Stomach (tissue), 9 donors: ENCODE data around the gene UGT1A8. TPM values are rescaled to one million over a fixed set of nuclear protein-coding genes. Genes with fewer than 3 reads are reported as not detected.
"Not testable (repeated sequence)": the region's sequence is repeated elsewhere in the genome, so short reads cannot be mapped to it uniquely, and the experiment has no call there.

Experiments
- DNase-seq, 2 donors: peaks; one replicate each; pipeline versions ENCODE4 v3.0.0 to v3.0.0-alpha.2; 2013 to 2019
- H3K27ac ChIP-seq, 5 donors: fragments of 200-600 bp in 4 of 5; sonication (generic) in 4 of 5; one replicate each; pipeline ENCODE4 v1.5.1; 2013 to 2019; ENCODE audit warnings: mild to moderate bottlenecking in 1 of 5, moderate library complexity in 1 of 5
- H3K27me3 ChIP-seq, 3 donors: fragments of 200-600 bp; sonication (generic); one replicate each; pipeline ENCODE4 v1.5.1; 2017 to 2019; ENCODE audit warnings: mixed run types in 1 of 3
- H3K36me3 ChIP-seq, 4 donors: fragments of 200-600 bp; sonication (generic); 1 replicate in 3 of 4; 2 replicates in 1 of 4; pipeline ENCODE4 v1.5.1; 2016 to 2019
- H3K4me1 ChIP-seq, 4 donors: fragments of 200-600 bp; sonication (generic); one replicate each; pipeline ENCODE4 v1.5.1; 2016 to 2019
- H3K4me3 ChIP-seq, 4 donors: fragments of 200-600 bp; sonication (generic) in 3 of 4; one replicate each; pipeline ENCODE4 v1.5.1; 2016 to 2019; ENCODE audit warnings: mild to moderate bottlenecking in 1 of 4
- H3K9me3 ChIP-seq, 4 donors: fragments of 200-600 bp; sonication (generic); one replicate each; pipeline ENCODE4 v1.5.1; 2016 to 2019
- EP300 ChIP-seq: sonication (generic); formaldehyde crosslinking; IDR thresholded peaks from one replicate; pipeline ENCODE4 v1.6.1; 2017; ENCODE audit warnings: antibody characterized with exemption
- POLR2A ChIP-seq, 4 donors: fragments of 450-650 bp; IDR thresholded peaks; one replicate each; pipeline ENCODE4 v1.6.1; 2016; ENCODE audit warnings: antibody characterized with exemption in 4 of 4, control low read depth in 2 of 4, mild to moderate bottlenecking in 1 of 4, moderate library complexity in 1 of 4
- POLR2AphosphoS5 ChIP-seq, 3 donors: sonication (generic); formaldehyde crosslinking; IDR thresholded peaks; one replicate each; pipeline ENCODE4 v1.6.1; 2016; ENCODE audit warnings: antibody characterized with exemption in 3 of 3
- WGBS, 5 donors: extraction: QIAGEN DNeasy Blood & Tissue Kit in 3 of 5; methylation state at CpG; one replicate each; pipeline versions ENCODE4 v1.1.5 to v1.1.7; 2013 to 2018; 5-methylcytosine and 5-hydroxymethylcytosine counted together
- intact Hi-C: fragments of 100-400 bp; cut with DNase I; formaldehyde crosslinking; loops from one replicate; pipeline ENCODE4 v1.15.1; 2023; ENCODE audit warnings: low total_unique reads
- polyA plus RNA-seq, 3 donors: library from polyadenylated mRNA; stranded (reverse); fragments of 200-250 nt; gene quantifications; one replicate each; pipeline ENCODE4 v1.2.3, GENCODE V29; 2013
- total RNA-seq, 5 donors: library from RNA; depleted of rRNA; stranded (reverse); fragments of >200 nt; gene quantifications; one replicate each; pipeline versions ENCODE4 v1.1.0 to v1.2.3, GENCODE V29; 2014 to 2016
- TF ChIP-seq, protein P1 (sequence below), 7 experiments: fragments of 450-650 bp in 4 of 7; fragments of 200-600 bp in 3 of 7; sonication (generic) in 3 of 7; IDR thresholded peaks; one replicate each; pipeline ENCODE4 v1.5.1; 2016 to 2019; ENCODE audit warnings: antibody characterized with exemption in 7 of 7, control low read depth in 2 of 7, mild to moderate bottlenecking in 1 of 7
- donor health status: healthy with polysubstance abuse.
- donor health status: Bipolar disorder and iron deficiency.
- donor health status: healthy.

UGT1A8 gene
- total and polyA plus RNA-seq, 8 donors = 2.3 to 7.2 TPM; not detected in 6

DNA sequence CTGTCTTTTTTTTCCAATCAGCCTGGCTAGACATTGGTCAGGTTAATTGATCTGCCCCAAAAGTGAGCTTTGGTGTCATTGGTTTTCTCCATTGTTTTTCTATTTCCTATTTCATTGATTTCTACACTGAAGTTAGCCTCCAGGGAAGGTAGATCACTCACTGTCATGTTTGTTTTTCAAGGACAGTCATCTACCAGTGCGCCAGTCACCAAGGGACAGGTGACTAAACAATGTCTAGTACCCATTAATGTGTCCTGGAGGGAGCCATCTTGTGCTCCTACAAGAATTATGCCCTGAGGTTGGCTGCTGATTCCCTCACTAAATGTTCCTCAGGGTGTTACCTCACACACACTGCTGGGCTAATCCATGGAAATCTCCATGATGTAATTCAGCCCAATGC is 33.2 kb upstream of the UGT1A8 start:
- no peaks in the 10 kb centered on the region for H3K36me3 ChIP-seq
- H3K4me3 ChIP-seq = no peak overlapping the region
- TF ChIP-seq, protein P1, sequence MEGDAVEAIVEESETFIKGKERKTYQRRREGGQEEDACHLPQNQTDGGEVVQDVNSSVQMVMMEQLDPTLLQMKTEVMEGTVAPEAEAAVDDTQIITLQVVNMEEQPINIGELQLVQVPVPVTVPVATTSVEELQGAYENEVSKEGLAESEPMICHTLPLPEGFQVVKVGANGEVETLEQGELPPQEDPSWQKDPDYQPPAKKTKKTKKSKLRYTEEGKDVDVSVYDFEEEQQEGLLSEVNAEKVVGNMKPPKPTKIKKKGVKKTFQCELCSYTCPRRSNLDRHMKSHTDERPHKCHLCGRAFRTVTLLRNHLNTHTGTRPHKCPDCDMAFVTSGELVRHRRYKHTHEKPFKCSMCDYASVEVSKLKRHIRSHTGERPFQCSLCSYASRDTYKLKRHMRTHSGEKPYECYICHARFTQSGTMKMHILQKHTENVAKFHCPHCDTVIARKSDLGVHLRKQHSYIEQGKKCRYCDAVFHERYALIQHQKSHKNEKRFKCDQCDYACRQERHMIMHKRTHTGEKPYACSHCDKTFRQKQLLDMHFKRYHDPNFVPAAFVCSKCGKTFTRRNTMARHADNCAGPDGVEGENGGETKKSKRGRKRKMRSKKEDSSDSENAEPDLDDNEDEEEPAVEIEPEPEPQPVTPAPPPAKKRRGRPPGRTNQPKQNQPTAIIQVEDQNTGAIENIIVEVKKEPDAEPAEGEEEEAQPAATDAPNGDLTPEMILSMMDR (IDR thresholded peaks at IDR 0.05) = no peak
- TF ChIP-seq EP300 = no peak
- no peak for TF ChIP-seq POLR2A (IDR thresholded peaks at IDR 0.05)
- no peak for TF ChIP-seq POLR2AphosphoS5 (IDR thresholded peaks at IDR 0.05)
- WGBS, 5 donors = 88 to 100% (median 98%) methylated on average over 1 of the region's 1 CpG
- no peak overlapping the region for H3K27ac ChIP-seq
- no peaks in the 10 kb centered on the region for H3K9me3 ChIP-seq
- no peaks in the 10 kb centered on the region for H3K4me1 ChIP-seq
- no peak for DNase-seq
- H3K27me3 ChIP-seq = no peaks in the 10 kb centered on the region
- intact Hi-C loops = no loop called here

DNA sequence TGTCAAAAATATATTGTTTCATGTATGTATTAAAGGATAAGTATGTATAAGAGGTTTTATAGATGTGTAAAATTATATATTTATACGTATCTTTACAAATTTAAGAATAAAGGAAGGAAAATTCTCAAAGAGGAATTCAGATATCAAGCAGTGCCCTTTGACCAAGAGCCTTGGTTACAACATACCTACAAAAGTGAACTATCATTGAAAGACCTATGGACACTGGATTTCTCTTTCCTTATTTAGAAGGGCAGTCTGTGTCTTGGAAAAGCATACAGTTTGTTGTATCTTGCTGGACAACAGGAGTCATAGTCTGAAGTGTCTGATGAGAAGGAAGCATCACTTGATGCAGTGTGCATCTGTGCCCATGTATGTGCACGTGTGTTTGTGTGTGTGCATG is 29.0 kb upstream of the UGT1A8 start:
- TF ChIP-seq POLR2AphosphoS5 (IDR thresholded peaks at IDR 0.05) (no peak), POLR2A (IDR thresholded peaks at IDR 0.05) (no peak), EP300 (no peak)
- TF ChIP-seq, protein P1 (IDR thresholded peaks at IDR 0.05) = no peak

DNA sequence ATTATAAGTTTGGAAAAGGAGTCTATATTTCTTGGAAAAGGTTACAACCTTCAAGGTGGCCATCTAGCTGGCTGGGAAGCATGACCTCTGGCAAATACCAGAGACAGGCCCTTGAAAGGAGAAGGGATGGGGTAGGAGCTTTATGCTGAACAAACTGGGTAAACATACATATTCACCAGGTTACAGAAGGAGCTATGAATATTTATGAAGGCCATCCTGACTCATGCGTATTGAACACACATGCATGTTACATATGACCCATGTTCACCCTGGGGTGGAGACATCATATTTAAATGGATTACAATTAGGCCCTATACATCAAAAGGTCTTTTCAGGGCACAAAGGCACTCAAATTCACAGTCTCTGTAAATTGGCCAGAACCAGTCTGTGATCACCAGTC is 24.7 kb upstream of the UGT1A8 start:
- DNase-seq, intact Hi-C loops, H3K4me1 ChIP-seq, H3K36me3 ChIP-seq, H3K27me3 ChIP-seq, H3K4me3 ChIP-seq, H3K9me3 ChIP-seq, H3K27ac ChIP-seq: not testable (repeated sequence)
- WGBS, 5 donors = 84 to 100% (median 100%) methylated on average over 1 of the region's 1 CpG

More for the DNA sequence above, 29.0 kb upstream of the UGT1A8 start:
- no peak overlapping the region for H3K4me3 ChIP-seq
- no peaks in the 10 kb centered on the region for H3K27me3 ChIP-seq
- H3K36me3 ChIP-seq = no peaks in the 10 kb centered on the region
- no peaks in the 10 kb centered on the region for H3K9me3 ChIP-seq
- no peak overlapping the region for H3K27ac ChIP-seq
- no peak for DNase-seq
- WGBS, 5 donors = 82 to 94% (median 91%) methylated on average over 2 of the region's 2 CpGs
- no peaks in the 10 kb centered on the region for H3K4me1 ChIP-seq
- intact Hi-C loops = no loop called here

DNA sequence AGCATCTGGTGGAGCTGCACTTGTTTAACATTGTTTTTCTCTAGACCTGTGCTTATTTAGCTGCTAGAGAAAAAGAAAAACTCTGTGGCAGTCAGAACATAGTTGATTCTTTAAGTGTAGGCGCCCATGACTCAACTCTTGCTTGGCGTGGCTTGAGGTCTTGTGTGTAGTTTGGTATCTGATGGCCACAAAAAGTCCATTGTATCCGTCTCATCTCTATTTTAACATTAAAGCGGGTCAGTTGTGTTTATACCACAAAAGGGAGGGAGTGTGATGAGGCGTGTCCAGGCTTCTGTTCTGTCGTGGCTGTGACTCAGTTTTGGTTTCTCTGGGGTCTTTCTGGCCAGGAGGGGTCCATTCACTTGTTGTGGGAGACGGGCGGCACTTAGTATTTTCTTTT is 24.2 kb upstream of the UGT1A8 start:
- H3K9me3 ChIP-seq = no peaks in the 10 kb centered on the region
- WGBS, 5 donors = 74 to 84% (median 81%) methylated on average over 8 of the region's 8 CpGs
- no peaks in the 10 kb centered on the region for H3K27me3 ChIP-seq
- TF ChIP-seq, protein P1 (IDR thresholded peaks at IDR 0.05) = no peak
- TF ChIP-seq POLR2A (IDR thresholded peaks at IDR 0.05) (no peak), EP300 (no peak), POLR2AphosphoS5 (IDR thresholded peaks at IDR 0.05) (no peak)
- intact Hi-C loops = no loop called here
- no peaks in the 10 kb centered on the region for H3K36me3 ChIP-seq
- no peak overlapping the region for H3K27ac ChIP-seq
- DNase-seq = no peak
- no peaks in the 10 kb centered on the region for H3K4me1 ChIP-seq
- H3K4me3 ChIP-seq = no peak overlapping the region

DNA sequence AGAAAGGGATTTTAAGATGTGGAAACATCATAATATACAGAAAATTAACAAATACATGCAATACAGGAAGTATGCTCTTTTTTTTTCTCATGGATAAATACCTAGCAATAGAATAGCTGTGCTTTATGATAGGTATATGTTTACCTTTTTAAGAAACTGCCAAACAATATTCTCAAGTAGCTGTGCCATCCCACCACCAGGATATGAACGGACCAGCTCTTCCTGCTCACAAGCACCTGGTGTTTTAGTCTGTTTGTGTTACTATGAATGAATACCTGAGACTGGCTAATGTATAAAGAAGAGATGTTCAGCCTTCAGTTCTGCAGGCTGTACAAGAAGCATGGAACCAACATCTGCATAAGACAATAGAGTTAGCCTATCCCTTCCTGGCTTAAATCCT is 19.9 kb upstream of the UGT1A8 start:
- TF ChIP-seq EP300 = no peak
- Histone ChIP-seq H3K27me3 (peaks cover 0 to 6% (median 0%) of the 10 kb centered on the region in 3 donors), H3K9me3 (no peaks in the 10 kb centered on the region), H3K4me1 (no peaks in the 10 kb centered on the region), H3K36me3 (no peaks in the 10 kb centered on the region), H3K4me3 (no peak overlapping the region), H3K27ac (no peak overlapping the region)
- 33 to 51% (median 41%) methylated on average over 1 of the region's 1 CpG for WGBS, 5 donors
- intact Hi-C loops = no loop called here
- no peak for DNase-seq
